ENCODE measurements around the gene IL1A.

Gene IL1A

GRCh38 chr2:112817082-112817689, 32.9 kb upstream of the IL1A start:
- no peaks in the 10 kb centered on the region for H3K27me3 ChIP-seq (ENCODE audit: insufficient read depth, insufficient read length)
- H3K36me3 ChIP-seq (ENCODE audit: insufficient read depth, insufficient read length, low read length), result no peaks in the 10 kb centered on the region
- TF ChIP-seq ZNF274 (IDR thresholded peaks at IDR 0.05; ENCODE audit: low read depth, low read length), result no peak
- no peak for TF ChIP-seq SUZ12 (IDR thresholded peaks at IDR 0.05; ENCODE audit: extremely low read depth, insufficient read depth, insufficient read length)
- TF ChIP-seq YY1 (IDR thresholded peaks at IDR 0.05; ENCODE audit: insufficient read depth, insufficient read length), result no peak
- H3K4me1 ChIP-seq (ENCODE audit: insufficient read depth, insufficient read length), result peaks cover 5% of the 10 kb centered on the region
- no peak overlapping the region for H3K9ac ChIP-seq (ENCODE audit: insufficient read length, low read depth)
- H3K9me3 ChIP-seq (ENCODE audit: insufficient read depth, low read length), result no peaks in the 10 kb centered on the region
- DNase-seq (ENCODE audit: low read depth, low spot score), result no peak
- H3K4me3 ChIP-seq (ENCODE audit: insufficient read length, low read depth), result no peak overlapping the region

DNA sequence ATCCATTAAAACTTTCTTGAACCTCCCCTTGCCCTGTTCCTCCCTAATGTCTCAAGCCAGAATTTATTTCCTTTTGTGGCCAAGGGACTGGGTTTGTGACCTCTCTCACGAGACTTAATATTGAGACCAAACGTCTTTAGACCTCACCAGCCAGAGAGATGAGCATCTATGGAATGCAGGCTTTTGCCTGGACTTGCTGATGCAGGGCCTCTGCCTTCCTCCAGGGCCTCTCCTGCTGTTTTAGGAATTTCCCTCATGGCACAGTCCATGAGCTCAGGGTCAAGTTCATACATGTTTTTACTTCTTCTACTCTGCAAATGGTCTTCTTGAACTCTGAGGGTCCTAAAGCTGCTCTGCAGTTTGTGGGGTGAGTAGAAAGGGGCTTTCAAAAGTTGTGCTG, 30.0 kb upstream of the IL1A start:
- H3K9me3 ChIP-seq (ENCODE audit: insufficient read depth, low read length), result no peaks in the 10 kb centered on the region
- H3K27me3 ChIP-seq (ENCODE audit: insufficient read depth, insufficient read length), result no peaks in the 10 kb centered on the region
- no peak overlapping the region for H3K9ac ChIP-seq (ENCODE audit: insufficient read length, low read depth)
- peaks cover 9% of the 10 kb centered on the region for H3K4me1 ChIP-seq (ENCODE audit: insufficient read depth, insufficient read length)
- DNase-seq (ENCODE audit: low read depth, low spot score), result peak; percentile 82
- no peak for TF ChIP-seq ZNF274 (IDR thresholded peaks at IDR 0.05; ENCODE audit: low read depth, low read length)
- H3K36me3 ChIP-seq (ENCODE audit: insufficient read depth, insufficient read length, low read length), result no peaks in the 10 kb centered on the region
- H3K4me3 ChIP-seq (ENCODE audit: insufficient read length, low read depth), result no peak overlapping the region

DNA sequence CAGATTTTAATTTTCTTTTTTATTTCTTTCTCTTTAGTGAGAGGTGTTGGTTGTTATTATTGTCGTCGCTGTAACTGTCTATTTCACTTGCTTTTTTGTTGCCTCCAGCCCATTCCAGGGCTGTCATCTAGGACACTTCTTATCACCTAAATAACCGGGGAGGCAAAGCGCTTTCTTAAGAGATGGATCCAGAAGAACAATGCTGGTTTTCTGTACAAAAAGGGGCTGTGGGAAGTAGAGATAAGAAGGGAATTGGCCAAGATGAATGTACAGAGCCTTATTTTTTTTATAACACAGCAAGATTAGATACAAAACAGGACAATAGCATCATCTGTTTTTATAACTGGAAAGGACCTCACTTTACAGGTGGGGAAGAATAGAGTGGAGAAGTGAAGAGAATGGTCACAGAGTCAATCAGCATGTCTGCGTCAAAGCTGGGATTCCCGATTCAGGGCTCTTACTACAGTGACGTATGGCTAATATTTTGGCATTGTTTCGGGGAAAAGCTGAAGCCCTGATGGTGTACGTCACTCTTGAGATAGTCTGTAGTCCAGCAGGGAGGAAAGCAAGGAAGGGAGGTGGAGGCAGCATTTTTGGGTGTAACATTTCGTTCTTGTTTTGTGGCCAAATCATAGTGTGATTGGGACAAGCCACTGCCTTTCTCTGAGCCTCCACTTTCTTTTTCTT, 29.1 kb upstream of the IL1A start:
- no peak overlapping the region for H3K4me3 ChIP-seq (ENCODE audit: insufficient read length, low read depth)
- H3K4me1 ChIP-seq (ENCODE audit: insufficient read depth, insufficient read length), result peaks cover 9% of the 10 kb centered on the region
- H3K9ac ChIP-seq (ENCODE audit: insufficient read length, low read depth), result no peak overlapping the region
- H3K27me3 ChIP-seq (ENCODE audit: insufficient read depth, insufficient read length), result no peaks in the 10 kb centered on the region
- TF ChIP-seq YY1 (IDR thresholded peaks at IDR 0.05; ENCODE audit: insufficient read depth, insufficient read length) (no peak), ZNF274 (IDR thresholded peaks at IDR 0.05; ENCODE audit: low read depth, low read length) (no peak), SUZ12 (IDR thresholded peaks at IDR 0.05; ENCODE audit: extremely low read depth, insufficient read depth, insufficient read length) (no peak)
- no peaks in the 10 kb centered on the region for H3K9me3 ChIP-seq (ENCODE audit: insufficient read depth, low read length)
- no peaks in the 10 kb centered on the region for H3K36me3 ChIP-seq (ENCODE audit: insufficient read depth, insufficient read length, low read length)
- DNase-seq (ENCODE audit: low read depth, low spot score), result no peak

- H3K36me3 ChIP-seq (ENCODE audit: insufficient read depth, insufficient read length, low read length), result no peaks in the 10 kb centered on the region
- peaks cover 2% of the 10 kb centered on the region; the same call in 1 of the 2 replicates for H3K9me3 ChIP-seq (ENCODE audit: insufficient read depth, low read length)
- no peak for DNase-seq (ENCODE audit: low read depth, low spot score)
- TF ChIP-seq ZNF274 (IDR thresholded peaks at IDR 0.05; ENCODE audit: low read depth, low read length) (no peak), YY1 (IDR thresholded peaks at IDR 0.05; ENCODE audit: insufficient read depth, insufficient read length) (no peak), SUZ12 (IDR thresholded peaks at IDR 0.05; ENCODE audit: extremely low read depth, insufficient read depth, insufficient read length) (no peak)
- H3K9ac ChIP-seq (ENCODE audit: insufficient read length, low read depth), result no peak overlapping the region
- no peaks in the 10 kb centered on the region for H3K27me3 ChIP-seq (ENCODE audit: insufficient read depth, insufficient read length)
- H3K4me1 ChIP-seq (ENCODE audit: insufficient read depth, insufficient read length), result peaks cover 9% of the 10 kb centered on the region
- H3K4me3 ChIP-seq (ENCODE audit: insufficient read length, low read depth), result no peak overlapping the region
These were observed 28.3 kb upstream of the IL1A start for GRCh38 chr2:112812318-112813267.

GRCh38 chr2:112811841-112812306, 27.6 kb upstream of the IL1A start:
- TF ChIP-seq YY1 (IDR thresholded peaks at IDR 0.05; ENCODE audit: insufficient read depth, insufficient read length) (no peak), SUZ12 (IDR thresholded peaks at IDR 0.05; ENCODE audit: extremely low read depth, insufficient read depth, insufficient read length) (no peak), ZNF274 (IDR thresholded peaks at IDR 0.05; ENCODE audit: low read depth, low read length) (no peak)
- no peak overlapping the region for H3K9ac ChIP-seq (ENCODE audit: insufficient read length, low read depth)
- peaks cover 9% of the 10 kb centered on the region for H3K4me1 ChIP-seq (ENCODE audit: insufficient read depth, insufficient read length)
- no peak for DNase-seq (ENCODE audit: low read depth, low spot score)
- H3K4me3 ChIP-seq (ENCODE audit: insufficient read length, low read depth), result no peak overlapping the region
- H3K36me3 ChIP-seq (ENCODE audit: insufficient read depth, insufficient read length, low read length), result no peaks in the 10 kb centered on the region
- H3K27me3 ChIP-seq (ENCODE audit: insufficient read depth, insufficient read length), result no peaks in the 10 kb centered on the region
- H3K9me3 ChIP-seq (ENCODE audit: insufficient read depth, low read length), result peaks cover 5% of the 10 kb centered on the region; the same call in 1 of the 2 replicates

GRCh38 chr2:112811276-112811831, 27.1 kb upstream of the IL1A start:
- Histone ChIP-seq H3K9me3 (ENCODE audit: insufficient read depth, low read length) (peaks cover 5% of the 10 kb centered on the region; the same call in 1 of the 2 replicates), H3K4me1 (ENCODE audit: insufficient read depth, insufficient read length) (peaks cover 9% of the 10 kb centered on the region), H3K9ac (ENCODE audit: insufficient read length, low read depth) (no peak overlapping the region), H3K4me3 (ENCODE audit: insufficient read length, low read depth) (no peak overlapping the region), H3K27me3 (ENCODE audit: insufficient read depth, insufficient read length) (no peaks in the 10 kb centered on the region), H3K36me3 (ENCODE audit: insufficient read depth, insufficient read length, low read length) (no peaks in the 10 kb centered on the region)
- TF ChIP-seq YY1 (IDR thresholded peaks at IDR 0.05; ENCODE audit: insufficient read depth, insufficient read length) (no peak), SUZ12 (IDR thresholded peaks at IDR 0.05; ENCODE audit: extremely low read depth, insufficient read depth, insufficient read length) (no peak), ZNF274 (IDR thresholded peaks at IDR 0.05; ENCODE audit: low read depth, low read length) (no peak)
- no peak for DNase-seq (ENCODE audit: low read depth, low spot score)
